Activated CD8-positive, alpha-beta T cell treated with anti-CD3 and anti-CD28 coated beads for 36 hours (primary cell): ENCODE data around the gene CA5A. TPM values are rescaled to one million over a fixed set of nuclear protein-coding genes. Genes with fewer than 3 reads are reported as not detected.
A peak's percentile ranks its signal among the peaks of the same experiment; 100 is the strongest.
"Not testable (repeated sequence)": the region's sequence is repeated elsewhere in the genome, so short reads cannot be mapped to it uniquely, and the experiment has no call there.

Experiments
- ATAC-seq: fragments of 200-7000 bp; cut with Tn5 transposase; one replicate; pipeline ENCODE4 v1.10.0; 2021; ENCODE audit warnings: mild to moderate bottlenecking, moderate library complexity
- CTCF ChIA-PET: fragments of 350-600 bp; sonication (Branson Sonifier 250); formaldehyde crosslinking; loops from one replicate; lab custom pipeline; 2021; ENCODE audit warnings: antibody characterized with exemption; lab: Charles Lee
- POLR2A ChIA-PET: fragments of 350-600 bp; sonication (Branson Sonifier 250); formaldehyde crosslinking; loops from one replicate; lab custom pipeline; 2021; ENCODE audit warnings: antibody characterized with exemption; lab: Charles Lee
- DNase-seq: peaks from one replicate; pipeline ENCODE4 v3.0.0-alpha.2; 2020
- H3K27ac Mint-ChIP-seq: one replicate; pipeline ENCODE4 v1.8.0; 2021; ENCODE audit warnings: mild to moderate bottlenecking, mixed read lengths
- H3K27me3 Mint-ChIP-seq: one replicate; pipeline ENCODE4 v1.8.0; 2021; ENCODE audit warnings: mixed read lengths
- H3K36me3 Mint-ChIP-seq: one replicate; pipeline ENCODE4 v1.8.0; 2021; ENCODE audit warnings: low read depth, mixed read lengths
- H3K4me1 Mint-ChIP-seq: one replicate; pipeline ENCODE4 v1.8.0; 2021; ENCODE audit warnings: low read depth, mixed read lengths
- H3K4me3 Mint-ChIP-seq: one replicate; pipeline ENCODE4 v1.8.0; 2021; ENCODE audit warnings: mild to moderate bottlenecking, moderate library complexity, mixed read lengths
- H3K9me3 Mint-ChIP-seq: one replicate; pipeline ENCODE4 v1.8.0; 2021; ENCODE audit warnings: mixed read lengths
- intact Hi-C: fragments of 100-400 bp; cut with micrococcal nuclease; formaldehyde crosslinking; loops from one replicate; pipeline ENCODE4 v1.10.0; 2022
- total RNA-seq, 2 experiments: library from RNA; stranded (reverse); gene quantifications; one replicate each; pipeline ENCODE4 v1.2.3, GENCODE V29; 2021
- TF ChIP-seq, protein P1 (sequence below): fragments of 200-600 bp; IDR thresholded peaks from one replicate; pipeline ENCODE4 v1.8.0; 2022; ENCODE audit warnings: antibody characterized with exemption, mild to moderate bottlenecking

CA5A gene
- total RNA-seq, 2 experiments from 2014 or later, result not detected

DNA sequence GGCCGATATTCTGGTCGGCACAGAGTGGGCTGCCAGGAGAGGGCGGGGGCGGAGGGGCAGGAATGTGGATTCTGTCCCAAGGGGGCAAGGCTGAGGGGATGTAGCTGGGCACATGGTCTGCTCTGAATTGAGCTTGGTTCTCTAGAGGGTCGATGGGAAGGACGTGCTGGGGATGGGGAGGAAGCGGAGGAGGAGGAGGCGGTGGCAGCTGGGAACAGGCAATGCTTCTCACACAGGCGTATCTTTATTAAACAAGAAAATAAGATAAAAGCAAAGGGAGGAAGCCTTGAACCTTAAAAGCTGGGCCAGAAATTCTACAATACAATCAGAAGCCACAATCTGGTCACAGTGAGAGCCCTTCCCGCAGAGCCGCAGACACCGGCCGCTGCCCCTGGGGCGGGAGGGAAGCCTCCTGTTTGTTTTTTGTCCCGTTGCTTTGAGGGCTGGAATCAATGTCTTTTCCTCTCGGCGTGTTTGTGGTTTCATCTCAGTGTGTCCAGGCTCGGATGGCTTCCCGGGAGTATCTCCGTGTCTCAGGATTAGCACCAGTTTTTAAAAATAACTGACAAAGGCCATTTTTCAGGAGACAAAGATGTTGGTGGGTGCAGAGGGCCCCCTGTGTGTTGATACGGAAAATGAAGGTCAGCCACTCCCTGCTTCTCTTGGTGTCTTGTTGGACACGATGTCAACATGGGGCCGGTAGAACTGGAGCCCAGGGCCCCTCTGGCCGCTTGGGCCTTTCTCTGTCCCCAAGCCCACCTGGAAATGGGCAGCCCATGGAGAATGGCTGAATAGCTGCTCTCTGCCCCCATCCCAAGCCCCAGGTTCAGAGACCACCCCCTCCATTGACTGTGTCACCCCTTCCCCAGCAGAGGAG lies 54.8 kb downstream of the CA5A start:
- ChIA-PET POLR2A (interaction anchor here (0.6 kb wide), 1 partner anchor 16 kb away, joined by 3 read pairs; no protein-coding TSS in a partner anchor), CTCF (interaction anchor here (1.6 to 1.8 kb wide), 2 partner anchors 10 to 31 kb away, joined by 3 to 7 read pairs; no protein-coding TSS in a partner anchor)
- TF ChIP-seq, protein P1, sequence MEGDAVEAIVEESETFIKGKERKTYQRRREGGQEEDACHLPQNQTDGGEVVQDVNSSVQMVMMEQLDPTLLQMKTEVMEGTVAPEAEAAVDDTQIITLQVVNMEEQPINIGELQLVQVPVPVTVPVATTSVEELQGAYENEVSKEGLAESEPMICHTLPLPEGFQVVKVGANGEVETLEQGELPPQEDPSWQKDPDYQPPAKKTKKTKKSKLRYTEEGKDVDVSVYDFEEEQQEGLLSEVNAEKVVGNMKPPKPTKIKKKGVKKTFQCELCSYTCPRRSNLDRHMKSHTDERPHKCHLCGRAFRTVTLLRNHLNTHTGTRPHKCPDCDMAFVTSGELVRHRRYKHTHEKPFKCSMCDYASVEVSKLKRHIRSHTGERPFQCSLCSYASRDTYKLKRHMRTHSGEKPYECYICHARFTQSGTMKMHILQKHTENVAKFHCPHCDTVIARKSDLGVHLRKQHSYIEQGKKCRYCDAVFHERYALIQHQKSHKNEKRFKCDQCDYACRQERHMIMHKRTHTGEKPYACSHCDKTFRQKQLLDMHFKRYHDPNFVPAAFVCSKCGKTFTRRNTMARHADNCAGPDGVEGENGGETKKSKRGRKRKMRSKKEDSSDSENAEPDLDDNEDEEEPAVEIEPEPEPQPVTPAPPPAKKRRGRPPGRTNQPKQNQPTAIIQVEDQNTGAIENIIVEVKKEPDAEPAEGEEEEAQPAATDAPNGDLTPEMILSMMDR, result no peak
- H3K4me1 Mint-ChIP-seq, result peaks cover 25% of the 10 kb centered on the region
- peaks cover 4% of the 10 kb centered on the region for H3K27me3 Mint-ChIP-seq
- no peak overlapping the region for H3K4me3 Mint-ChIP-seq
- no peaks in the 10 kb centered on the region for H3K36me3 Mint-ChIP-seq
- intact Hi-C loops, result no loop called here
- DNase-seq (no peak), ATAC-seq (no peak)
- no peak overlapping the region for H3K27ac Mint-ChIP-seq
- H3K9me3 Mint-ChIP-seq, result peaks cover 6% of the 10 kb centered on the region

DNA sequence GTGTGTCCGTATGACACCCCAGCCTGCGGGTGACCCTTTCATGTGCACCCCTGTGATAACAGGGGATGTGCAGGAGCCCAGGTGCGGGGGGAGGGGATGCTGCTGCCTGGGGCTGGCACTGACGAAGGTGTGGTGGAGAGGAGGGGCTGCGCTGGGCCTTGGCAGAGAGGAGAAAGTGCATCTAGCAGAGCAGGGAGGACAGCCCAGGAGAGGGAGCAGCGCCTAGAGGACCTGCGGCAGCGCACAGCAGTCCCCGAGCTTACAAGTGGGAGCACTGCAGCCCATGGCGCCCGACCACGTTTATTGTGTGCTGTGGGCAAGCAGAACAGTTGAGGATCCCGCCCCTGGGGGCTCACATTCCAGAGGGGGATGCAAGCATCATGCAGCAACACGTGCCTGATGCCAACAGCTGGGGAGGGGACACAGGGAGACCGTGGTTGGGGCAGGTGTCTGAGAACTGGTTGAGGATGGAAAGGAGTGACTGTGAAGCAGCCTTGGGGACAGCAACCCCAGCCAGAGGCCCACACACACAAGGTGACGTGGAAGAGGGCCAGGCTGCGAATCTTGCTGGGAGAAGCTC lies 56.1 kb downstream of the CA5A start:
- no peak overlapping the region for H3K4me3 Mint-ChIP-seq
- CTCF ChIA-PET, result no interaction called here
- no peak overlapping the region for H3K27ac Mint-ChIP-seq
- POLR2A ChIA-PET, result no interaction called here
- H3K27me3 Mint-ChIP-seq, result peaks cover 4% of the 10 kb centered on the region
- H3K9me3 Mint-ChIP-seq, result peaks cover 6% of the 10 kb centered on the region
- DNase-seq (no peak), ATAC-seq (no peak)
- intact Hi-C loops, result no loop called here
- no peaks in the 10 kb centered on the region for H3K36me3 Mint-ChIP-seq
- TF ChIP-seq, protein P1, result no peak
- H3K4me1 Mint-ChIP-seq, result peaks cover 39% of the 10 kb centered on the region

DNA sequence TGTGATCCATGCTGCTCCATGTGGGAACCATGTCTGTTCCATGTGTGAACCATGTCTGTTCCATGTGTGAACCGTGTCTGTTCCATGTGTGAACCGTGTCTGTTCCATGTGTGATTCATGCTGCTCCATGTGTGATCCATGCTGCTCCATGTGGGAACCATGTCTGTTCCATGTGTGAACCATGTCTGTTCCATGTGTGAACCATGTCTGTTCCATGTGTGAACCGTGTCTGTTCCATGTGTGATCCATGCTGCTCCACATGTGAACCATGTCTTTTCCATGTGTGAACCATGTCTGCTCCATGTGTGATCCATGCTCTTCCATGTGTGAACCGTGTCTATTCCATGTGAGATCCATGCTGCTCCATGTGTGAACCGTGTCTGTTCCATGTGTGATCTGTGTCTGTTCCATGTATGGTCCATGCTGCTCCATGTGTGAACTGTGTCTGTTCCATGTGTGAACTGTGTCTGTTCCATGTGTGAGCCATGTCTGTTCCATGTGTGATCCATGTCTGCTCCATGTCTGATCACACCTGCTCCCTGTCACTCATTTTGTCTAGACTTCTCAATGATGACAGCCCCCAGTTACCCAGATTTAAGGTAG lies 56.8 kb downstream of the CA5A start:
- H3K4me3 Mint-ChIP-seq, ATAC-seq, H3K9me3 Mint-ChIP-seq, POLR2A ChIA-PET, H3K27ac Mint-ChIP-seq, DNase-seq, intact Hi-C loops, H3K27me3 Mint-ChIP-seq, H3K36me3 Mint-ChIP-seq, CTCF ChIA-PET: not testable (repeated sequence)
- H3K4me1 Mint-ChIP-seq, result peaks cover 46% of the 10 kb centered on the region

DNA sequence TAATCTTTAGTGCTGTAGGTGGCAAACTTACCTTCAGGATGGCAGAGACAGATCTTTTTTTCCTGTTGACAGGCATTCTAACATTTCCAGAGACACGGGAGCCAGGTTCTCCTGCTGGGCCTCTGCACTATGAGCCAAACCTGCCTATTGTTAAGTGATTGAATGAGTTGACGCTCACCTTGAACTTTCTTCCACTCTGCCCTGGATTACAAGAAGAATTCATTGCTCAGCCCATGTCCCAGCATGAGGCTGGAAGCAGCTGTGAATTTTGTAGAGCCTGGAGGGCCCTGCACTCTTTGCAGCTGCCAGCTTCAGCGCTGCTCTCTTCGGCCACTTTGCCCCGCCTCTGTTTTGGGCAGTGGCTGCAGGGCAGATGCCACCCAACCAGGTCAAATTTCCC lies 57.6 kb downstream of the CA5A start:
- H3K4me3 Mint-ChIP-seq, result no peak overlapping the region
- H3K4me1 Mint-ChIP-seq, result peaks cover 50% of the 10 kb centered on the region
- CTCF ChIA-PET, result interaction anchor here (1.0 kb wide), 1 partner anchor 100 kb away, joined by 4 read pairs; no protein-coding TSS in a partner anchor
- intact Hi-C loops, result no loop called here
- H3K36me3 Mint-ChIP-seq, result no peaks in the 10 kb centered on the region
- TF ChIP-seq, protein P1, result no peak
- peaks cover 4% of the 10 kb centered on the region for H3K27me3 Mint-ChIP-seq
- POLR2A ChIA-PET, result interaction anchor here (0.7 kb wide), 1 partner anchor 584 kb away, joined by 3 read pairs; no protein-coding TSS in a partner anchor
- ATAC-seq (no peak), DNase-seq (no peak)
- H3K9me3 Mint-ChIP-seq, result peaks cover 6% of the 10 kb centered on the region
- H3K27ac Mint-ChIP-seq, result no peak overlapping the region

DNA sequence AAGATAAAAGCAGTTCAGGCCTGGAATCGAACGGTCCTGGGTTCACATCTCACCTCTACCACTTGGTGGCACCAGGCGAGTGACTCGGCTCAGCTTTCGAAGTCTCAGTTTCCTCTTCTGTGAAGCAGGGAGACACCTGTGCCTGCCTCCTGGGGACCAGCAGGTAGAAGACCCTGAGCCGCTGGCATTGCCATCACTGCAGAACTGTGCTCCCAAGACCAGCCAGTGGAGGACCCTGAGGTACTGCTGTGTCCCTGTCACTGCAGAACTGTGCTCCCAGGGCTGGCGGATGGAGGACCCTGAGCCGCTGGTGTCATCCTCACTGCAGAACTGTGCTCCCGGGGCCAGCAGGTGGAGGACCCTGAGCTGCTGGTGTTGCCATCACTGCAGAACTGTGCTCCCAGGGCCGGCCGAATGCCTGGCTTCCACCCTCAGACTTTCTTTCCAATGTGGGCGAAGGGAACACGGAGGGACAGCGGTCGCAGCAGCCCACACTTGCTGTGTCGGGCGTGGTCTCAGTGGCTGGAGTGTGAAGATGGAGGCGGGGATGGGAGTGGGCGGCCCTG lies 58.3 kb downstream of the CA5A start:
- CTCF ChIA-PET, result interaction anchor here (1.0 kb wide), 2 partner anchors 8 to 99 kb away, joined by 4 read pairs; no protein-coding TSS in a partner anchor
- Mint-ChIP-seq H3K9me3 (peaks cover 6% of the 10 kb centered on the region), H3K27me3 (peaks cover 4% of the 10 kb centered on the region), H3K4me3 (no peak overlapping the region), H3K4me1 (peaks cover 50% of the 10 kb centered on the region), H3K36me3 (no peaks in the 10 kb centered on the region), H3K27ac (no peak overlapping the region)
- intact Hi-C loops, result no loop called here
- POLR2A ChIA-PET, result interaction anchor here (0.7 to 4.2 kb wide), 2 partner anchors 20 to 585 kb away, joined by 3 to 37 read pairs; no protein-coding TSS in a partner anchor
- peak; percentile 17 for ATAC-seq
- TF ChIP-seq, protein P1, result peak; percentile 55
- peak; percentile 71 for DNase-seq
